K562 (cell line): ENCODE data around the gene HYAL3. TPM values are rescaled to one million over a fixed set of nuclear protein-coding genes. Genes with fewer than 3 reads are reported as not detected.

Experiments used
- ATF7 ChIP-seq: fragments of 450-650 bp; IDR thresholded peaks from 2 replicates; pipeline ENCODE4 v1.7.1; 2014; ENCODE audit warnings: mild to moderate bottlenecking, moderate library complexity
- BMI1 ChIP-seq: fragments of 150-350 bp; IDR thresholded peaks from 2 replicates; pipeline ENCODE4 v1.6.1; 2014; ENCODE audit warnings: low read length
- CREM ChIP-seq: IDR thresholded peaks from 2 replicates; pipeline ENCODE4 v1.6.1; 2014; ENCODE audit warnings: antibody characterized with exemption, low read depth
- EP300 ChIP-seq: IDR thresholded peaks from 2 replicates; pipeline ENCODE4 v1.6.1; 2012; ENCODE audit warnings: low read length, improper control_type of control experiment
- FIP1L1 ChIP-seq: fragments of 200-400 bp; formaldehyde crosslinking; IDR thresholded peaks from 2 replicates; pipeline ENCODE4 v1.6.1; 2018; ENCODE audit warnings: mild to moderate bottlenecking, low read depth, low read length; ENCODE audit not compliant: poor library complexity, severe bottlenecking
- FOXA1 ChIP-seq: fragments of 450-650 bp; IDR thresholded peaks from 2 replicates; pipeline ENCODE4 v1.6.1; 2016; ENCODE audit warnings: mild to moderate bottlenecking, borderline replicate concordance
- LCOR ChIP-seq: sonication (generic); formaldehyde crosslinking; IDR thresholded peaks from 2 replicates; pipeline ENCODE4 v1.8.0; 2022; ENCODE audit warnings: mild to moderate bottlenecking, missing genetic modification reagents
- NFIC ChIP-seq: fragments of 450-650 bp; IDR thresholded peaks from 2 replicates; pipeline ENCODE4 v1.6.1; 2017; ENCODE audit warnings: mild to moderate bottlenecking, inconsistent platforms
- POLR2AphosphoS5 ChIP-seq: IDR thresholded peaks from 2 replicates; pipeline ENCODE4 v1.6.1; 2011; ENCODE audit warnings: mild to moderate bottlenecking, low read depth, low read length, moderate library complexity; ENCODE audit not compliant: control insufficient read depth, insufficient read depth
- RCOR1 ChIP-seq, 2 experiments: IDR thresholded peaks; 2 replicates each; pipeline ENCODE4 v1.6.1; 2012; ENCODE audit warnings: low read depth in 2 of 2, low read length in 2 of 2, borderline replicate concordance in 1 of 2, improper control_type of control experiment in 1 of 2
- SRSF3 ChIP-seq: fragments of 200-400 bp; formaldehyde crosslinking; IDR thresholded peaks from 2 replicates; pipeline ENCODE4 v1.6.1; 2016; ENCODE audit warnings: mild to moderate bottlenecking, low read length, moderate library complexity; ENCODE audit not compliant: insufficient read depth
- TBL1XR1 ChIP-seq, 2 experiments: IDR thresholded peaks; 2 replicates each; pipeline ENCODE4 v1.6.1; 2012; ENCODE audit warnings: improper control_type of control experiment in 2 of 2, low read length in 2 of 2, mild to moderate bottlenecking in 1 of 2
- TBP ChIP-seq: optimal IDR thresholded peaks from 2 replicates; pipeline ENCODE3; 2011; ENCODE audit warnings: low read depth, low read length, improper control_type of control experiment
- polyA plus RNA-seq, 8 experiments: library from polyadenylated mRNA; depleted of rRNA in 4 of 8; stranded (reverse) in 5 of 8; unstranded in 3 of 8; fragments of >200 nt; fragmentation: Nextera tagmentation in 2 of 8; fragmentation: Illumina TruSeq in 1 of 8; extraction: Ambion mirVana in 2 of 8; extraction: Trizol in 1 of 8; gene quantifications; 2 replicates each; pipeline versions ENCODE4 v1.2.1 to v1.2.3, GENCODE V29; 2011 to 2014; ENCODE audit warnings: inconsistent platforms in 1 of 8, missing spikeins in 1 of 8
- total RNA-seq, 7 experiments: library from RNA; depleted of rRNA in 6 of 7; stranded (reverse); fragments of >200 nt in 6 of 7; fragmentation: Illumina TruSeq in 2 of 7; extraction: Trizol in 2 of 7; gene quantifications; 2 replicates each; pipeline versions ENCODE4 v1.2.1 to v1.2.3, GENCODE V29; 2011 to 2021; ENCODE audit warnings: low replicate concordance in 1 of 7
- TF ChIP-seq, protein P1 (sequence below), 2 experiments: IDR thresholded peaks in 1 of 2; conservative IDR thresholded peaks in 1 of 2; 2 replicates each; pipeline ENCODE4 v1.6.1; 2016; ENCODE audit warnings: low read depth in 2 of 2, mild to moderate bottlenecking in 1 of 2, missing compliant biosample characterization in 1 of 2, missing genetic modification characterization in 1 of 2, moderate library complexity in 1 of 2
- TF ChIP-seq, protein P2 (sequence below), 2 experiments: fragments of 450-650 bp in 1 of 2; sonication (generic) in 1 of 2; formaldehyde crosslinking in 1 of 2; IDR thresholded peaks in 1 of 2; conservative IDR thresholded peaks in 1 of 2; 2 replicates each; pipeline versions ENCODE4 v1.6.1 to v1.8.1; 2016 to 2023; ENCODE audit warnings: mild to moderate bottlenecking in 2 of 2, moderate library complexity in 2 of 2, inconsistent platforms in 1 of 2, missing genetic modification reagents in 1 of 2
- TF ChIP-seq, protein P3 (sequence below), 2 experiments: IDR thresholded peaks; 2 replicates each; pipeline ENCODE4 v1.6.1; 2011; ENCODE audit warnings: borderline replicate concordance in 1 of 2, control low read depth in 1 of 2, low read depth in 1 of 2, low read length in 1 of 2, mild to moderate bottlenecking in 1 of 2, mixed read lengths in 1 of 2, moderate library complexity in 1 of 2; ENCODE audit not compliant: insufficient read depth in 1 of 2, insufficient read length in 1 of 2, poor library complexity in 1 of 2, severe bottlenecking in 1 of 2; ENCODE audit errors: extremely low read depth in 1 of 2
- TF ChIP-seq, protein P4 (sequence below): fragments of 450-650 bp; IDR thresholded peaks from 2 replicates; pipeline ENCODE4 v1.6.1; 2016

The HYAL3 gene
- total and polyA plus RNA-seq, 9 of the 15 experiments (the other 6 are each of a cell fraction or from before 2014, with no cell fraction given) = 0.38 to 9.1 (median 6.8) TPM

DNA sequence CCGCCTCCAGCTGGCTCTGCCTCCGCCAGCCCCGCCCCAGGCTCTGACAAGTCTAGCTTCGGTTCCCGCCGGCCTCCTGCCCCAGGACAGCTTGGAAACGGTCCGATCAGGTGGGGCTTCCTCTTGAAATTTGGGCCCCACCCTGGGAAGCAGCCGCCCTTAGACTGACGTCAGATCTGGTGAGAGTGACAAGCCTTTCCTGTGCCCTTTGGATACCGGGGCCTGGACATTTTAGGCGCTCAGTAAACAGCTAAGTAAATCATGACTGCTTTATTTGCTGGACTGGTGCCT lies 378 bp upstream of the HYAL3 start (continued):
- TF ChIP-seq FOXA1 (no peak), NFIC (peak; percentile 29; the same call in 1 of the 2 replicates), SRSF3 (no peak), LCOR (CRISPR knock-in tag) (peak; percentile 76; the same call in 1 of the 2 replicates), TBP (peak; percentile 32), FIP1L1 (no peak), EP300 (peak; percentile 18; the same call in 1 of the 2 replicates), TBL1XR1 (IDR thresholded peaks at IDR 0.05; ENCODE audit: low read length in 2 of 2) (no peak), POLR2AphosphoS5 (0 out of 2 replicates have a peak, but pooled peaks have one; percentile 6), CREM (peak; percentile 66), BMI1 (no peak), RCOR1 (IDR thresholded peaks at IDR 0.05; ENCODE audit: borderline replicate concordance in 1 of 2, low read depth in 2 of 2, low read length in 2 of 2) (peak in 1 of 2 experiments; percentile 50; a peak in 1 of 4 replicates), ATF7 (peak; percentile 93)
- TF ChIP-seq, protein P1, sequence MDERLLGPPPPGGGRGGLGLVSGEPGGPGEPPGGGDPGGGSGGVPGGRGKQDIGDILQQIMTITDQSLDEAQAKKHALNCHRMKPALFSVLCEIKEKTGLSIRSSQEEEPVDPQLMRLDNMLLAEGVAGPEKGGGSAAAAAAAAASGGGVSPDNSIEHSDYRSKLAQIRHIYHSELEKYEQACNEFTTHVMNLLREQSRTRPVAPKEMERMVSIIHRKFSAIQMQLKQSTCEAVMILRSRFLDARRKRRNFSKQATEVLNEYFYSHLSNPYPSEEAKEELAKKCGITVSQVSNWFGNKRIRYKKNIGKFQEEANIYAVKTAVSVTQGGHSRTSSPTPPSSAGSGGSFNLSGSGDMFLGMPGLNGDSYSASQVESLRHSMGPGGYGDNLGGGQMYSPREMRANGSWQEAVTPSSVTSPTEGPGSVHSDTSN (CRISPR knock-in tag; IDR thresholded peaks at IDR 0.05; ENCODE audit: low read depth) = no peak
- TF ChIP-seq, protein P1 (tag; conservative IDR thresholded peaks at IDR 0.05; ENCODE audit: low read depth) = peak; percentile 57
- TF ChIP-seq, protein P2, sequence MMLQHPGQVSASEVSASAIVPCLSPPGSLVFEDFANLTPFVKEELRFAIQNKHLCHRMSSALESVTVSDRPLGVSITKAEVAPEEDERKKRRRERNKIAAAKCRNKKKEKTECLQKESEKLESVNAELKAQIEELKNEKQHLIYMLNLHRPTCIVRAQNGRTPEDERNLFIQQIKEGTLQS (IDR thresholded peaks at IDR 0.05) = peak; percentile 71
- TF ChIP-seq, protein P2 (CRISPR knock-in tag; conservative IDR thresholded peaks at IDR 0.05) = no peak
- TF ChIP-seq, protein P3, sequence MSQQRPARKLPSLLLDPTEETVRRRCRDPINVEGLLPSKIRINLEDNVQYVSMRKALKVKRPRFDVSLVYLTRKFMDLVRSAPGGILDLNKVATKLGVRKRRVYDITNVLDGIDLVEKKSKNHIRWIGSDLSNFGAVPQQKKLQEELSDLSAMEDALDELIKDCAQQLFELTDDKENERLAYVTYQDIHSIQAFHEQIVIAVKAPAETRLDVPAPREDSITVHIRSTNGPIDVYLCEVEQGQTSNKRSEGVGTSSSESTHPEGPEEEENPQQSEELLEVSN (IDR thresholded peaks at IDR 0.05; ENCODE audit: borderline replicate concordance in 1 of 2, extremely low read depth in 1 of 2, insufficient read depth in 1 of 2, insufficient read length in 1 of 2, low read depth in 1 of 2, low read length in 1 of 2, poor library complexity in 1 of 2, severe bottlenecking in 1 of 2) = peak in 1 of 2 experiments; percentile 49
- TF ChIP-seq, protein P4, sequence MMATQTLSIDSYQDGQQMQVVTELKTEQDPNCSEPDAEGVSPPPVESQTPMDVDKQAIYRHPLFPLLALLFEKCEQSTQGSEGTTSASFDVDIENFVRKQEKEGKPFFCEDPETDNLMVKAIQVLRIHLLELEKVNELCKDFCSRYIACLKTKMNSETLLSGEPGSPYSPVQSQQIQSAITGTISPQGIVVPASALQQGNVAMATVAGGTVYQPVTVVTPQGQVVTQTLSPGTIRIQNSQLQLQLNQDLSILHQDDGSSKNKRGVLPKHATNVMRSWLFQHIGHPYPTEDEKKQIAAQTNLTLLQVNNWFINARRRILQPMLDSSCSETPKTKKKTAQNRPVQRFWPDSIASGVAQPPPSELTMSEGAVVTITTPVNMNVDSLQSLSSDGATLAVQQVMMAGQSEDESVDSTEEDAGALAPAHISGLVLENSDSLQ = peak; percentile 93
